ENCODE measurements around the gene EGFR.
A peak's percentile ranks its signal among the peaks of the same experiment; 100 is the strongest.

Gene EGFR

GRCh38 chr7:55061726-55062499 is 43.1 kb downstream of the EGFR start:
- no peak for DNase-seq (ENCODE audit: low read depth in 2 of 2)

DNA sequence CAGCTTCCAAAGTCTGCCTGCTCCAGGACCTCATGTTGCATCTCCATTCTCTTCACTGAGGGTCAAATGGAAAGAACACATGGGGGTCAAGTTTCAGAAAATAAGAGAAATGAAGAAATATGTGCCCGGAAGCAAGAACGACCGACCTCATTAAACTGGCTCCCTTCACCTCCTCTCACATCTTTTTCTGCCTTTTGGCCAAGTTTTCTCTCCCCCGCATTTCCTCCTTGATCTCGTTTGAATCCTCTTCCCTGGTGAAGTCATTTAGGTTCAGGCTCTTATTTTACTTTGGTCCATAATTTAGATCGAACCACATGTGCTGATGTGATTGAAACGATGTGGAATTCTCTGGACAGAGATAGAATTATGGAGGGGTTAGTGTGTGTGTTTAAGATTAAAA is 44.2 kb downstream of the EGFR start:
- no peak for DNase-seq (ENCODE audit: low read depth in 2 of 2)

DNA sequence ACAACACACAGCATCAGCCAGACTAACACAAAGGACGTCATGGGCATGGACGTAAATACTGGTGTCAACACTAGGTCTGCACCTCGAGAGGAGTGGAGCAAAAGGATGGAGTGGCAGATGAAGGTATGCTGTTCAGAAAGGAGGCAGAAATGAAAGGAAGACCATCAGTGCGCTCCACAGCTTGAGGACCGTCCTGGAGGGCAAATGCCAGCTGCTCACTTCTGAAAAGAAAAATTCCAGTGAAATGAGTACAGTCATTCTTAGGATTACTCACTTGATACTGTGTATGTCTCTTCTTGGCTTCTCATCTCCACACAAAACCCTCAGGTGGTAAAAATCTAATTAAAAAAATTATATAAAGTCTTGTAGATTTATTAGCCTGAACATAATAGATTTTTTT is 44.8 kb downstream of the EGFR start:
- no peak for DNase-seq (ENCODE audit: low read depth in 2 of 2)

GRCh38 chr7:55065079-55065478 is 46.3 kb downstream of the EGFR start:
- no peak for DNase-seq (ENCODE audit: low read depth in 2 of 2)

DNA sequence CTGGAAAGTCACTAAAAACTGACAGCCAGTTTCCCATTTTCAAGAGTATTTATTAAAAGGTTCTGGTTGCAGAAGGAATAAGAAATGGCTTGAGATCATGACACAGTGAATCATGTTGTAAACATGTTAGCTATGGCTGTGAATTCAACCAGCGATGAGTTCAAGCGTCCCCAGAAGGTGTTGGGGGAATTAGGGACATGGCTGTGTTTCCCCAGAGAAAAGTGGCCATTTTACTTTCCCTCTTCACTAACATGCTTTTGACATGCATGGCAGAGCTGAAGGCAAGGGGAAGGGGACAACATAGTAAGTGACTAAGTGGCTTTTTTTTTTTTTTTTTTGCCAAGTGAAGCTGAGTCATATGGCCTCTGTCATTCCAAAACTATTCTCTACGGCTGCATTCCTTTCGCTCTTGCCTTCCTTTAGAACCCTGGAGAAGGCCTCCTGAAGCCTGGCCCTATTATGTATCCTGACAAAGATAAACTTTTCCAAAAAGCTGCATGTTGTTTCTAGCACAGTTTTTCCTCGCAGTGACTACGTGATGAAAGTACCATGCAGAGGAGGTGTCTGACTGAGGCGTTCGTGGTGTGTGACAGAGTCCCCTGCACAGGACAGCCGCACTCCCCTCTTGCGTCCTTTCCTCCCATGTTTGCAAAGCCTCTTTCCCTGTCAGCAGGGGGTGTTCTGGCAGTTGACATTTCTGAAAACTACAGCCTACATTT is 46.9 kb downstream of the EGFR start:
- DNase-seq (ENCODE audit: low read depth in 2 of 2): no peak

DNA sequence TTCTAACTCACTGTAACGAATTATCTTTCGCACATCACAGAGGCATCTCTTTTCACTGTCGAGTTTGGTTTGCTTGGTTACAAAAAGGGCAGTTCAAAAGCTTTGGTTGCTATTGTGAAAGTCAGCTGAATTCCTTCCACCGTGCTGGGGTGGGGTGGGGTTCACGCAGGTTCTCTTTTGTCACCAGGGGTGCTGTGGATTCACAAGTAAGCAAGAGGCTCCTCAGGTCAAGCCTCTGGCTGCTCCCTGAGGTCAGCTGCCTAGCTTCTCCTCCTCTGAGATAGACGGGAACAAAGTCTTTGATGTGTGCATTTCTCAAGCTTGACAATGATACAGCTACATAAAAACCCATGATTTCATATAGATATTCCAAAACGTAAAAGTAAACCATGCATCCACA is 47.7 kb downstream of the EGFR start:
- DNase-seq (ENCODE audit: low read depth in 2 of 2): no peak

GRCh38 chr7:55066938-55067337 is 48.1 kb downstream of the EGFR start:
- DNase-seq (ENCODE audit: low read depth in 2 of 2): no peak

- DNase-seq (ENCODE audit: low read depth in 2 of 2): no peak
Observed at GRCh38 chr7:55067748-55068147, 48.9 kb downstream of the EGFR start.

DNA sequence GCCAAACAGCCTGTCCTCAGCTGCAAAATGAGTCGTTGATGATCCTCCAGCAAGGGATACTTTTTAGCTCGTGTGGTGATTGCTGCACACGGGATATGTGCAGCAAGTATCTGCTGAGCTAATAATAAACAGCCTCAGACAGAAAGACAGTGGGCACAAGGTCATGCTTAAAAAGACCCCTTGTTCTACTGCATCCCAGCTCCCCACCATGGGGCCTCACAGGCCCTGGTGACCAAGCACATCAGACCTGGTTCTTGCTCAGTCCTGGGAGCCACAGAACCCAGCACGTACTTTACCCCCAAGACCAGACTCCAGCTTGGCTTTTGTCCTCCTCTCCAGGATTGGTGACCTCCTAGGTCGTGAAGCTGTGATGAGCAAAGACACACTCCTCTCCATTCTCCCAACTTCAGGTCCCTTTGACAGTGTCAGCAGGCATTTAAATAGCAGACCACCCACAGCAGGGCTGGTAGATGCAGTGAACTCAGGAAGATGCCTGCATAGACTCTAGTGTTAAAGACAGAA is 50.5 kb downstream of the EGFR start:
- DNase-seq (ENCODE audit: low read depth in 2 of 2): no peak

GRCh38 chr7:55070271-55070743 is 51.5 kb downstream of the EGFR start:
- no peak for DNase-seq (ENCODE audit: low read depth in 2 of 2)

DNA sequence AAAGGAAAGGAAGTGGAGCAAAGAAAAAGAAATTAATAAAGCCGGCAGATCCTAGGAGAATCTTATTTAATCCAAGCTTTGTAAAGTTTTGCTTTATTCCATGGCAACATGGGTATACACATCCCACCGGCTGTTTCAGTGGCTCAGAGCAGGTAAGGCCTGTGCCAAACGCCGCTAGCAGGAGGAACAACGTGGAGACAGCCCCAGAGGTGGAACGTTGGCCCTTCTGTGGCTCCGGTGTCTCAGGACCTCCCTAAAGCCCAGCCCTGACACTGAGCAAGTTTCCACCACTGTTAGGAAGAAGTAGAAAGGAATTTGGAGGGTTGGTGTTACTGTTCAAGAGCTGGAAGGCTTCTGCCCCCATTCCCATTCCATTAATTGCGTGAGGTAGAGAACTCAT is 52.0 kb downstream of the EGFR start:
- DNase-seq (ENCODE audit: low read depth in 2 of 2): no peak

DNA sequence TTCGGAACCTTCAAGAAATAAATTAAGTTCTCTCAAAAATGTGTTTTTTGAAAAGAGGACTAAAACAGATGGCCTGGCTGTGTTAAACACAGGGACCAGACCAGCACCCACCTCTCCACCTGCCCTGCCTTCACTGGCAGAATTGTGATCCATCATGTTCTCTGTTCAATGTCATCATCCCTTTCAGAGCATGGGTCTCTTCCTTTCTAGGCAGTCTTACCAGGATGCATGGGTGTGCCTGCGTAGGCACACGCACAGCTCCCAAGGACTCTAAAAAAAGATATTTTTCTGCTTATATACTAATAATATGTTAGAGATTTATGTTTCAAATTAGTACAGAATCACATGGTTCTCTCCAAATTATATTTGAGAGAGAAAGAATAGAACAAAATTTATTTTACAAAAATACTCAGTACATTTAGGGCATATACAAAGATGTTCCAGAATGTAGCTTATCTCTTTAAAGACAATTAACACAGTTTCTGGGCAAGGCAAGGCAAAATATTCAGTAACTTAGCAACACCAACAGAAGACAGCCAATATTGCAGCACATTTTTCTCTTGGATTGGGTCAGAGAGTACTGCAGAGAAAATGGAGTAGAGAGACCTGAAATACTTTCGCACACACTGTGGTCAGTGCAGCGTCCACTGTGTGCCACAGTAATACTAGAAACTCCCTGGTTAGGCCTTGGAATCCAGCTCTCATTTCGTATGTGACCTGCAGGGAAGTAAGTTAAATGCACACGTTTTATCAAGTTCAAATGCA is 52.8 kb downstream of the EGFR start:
- no peak for DNase-seq (ENCODE audit: low read depth in 2 of 2)

GRCh38 chr7:55072251-55072650 is 53.4 kb downstream of the EGFR start:
- DNase-seq (ENCODE audit: low read depth in 2 of 2): no peak

- DNase-seq (ENCODE audit: low read depth in 2 of 2): no peak
Observed at GRCh38 chr7:55073051-55073511, 54.3 kb downstream of the EGFR start.

GRCh38 chr7:55073976-55074528 is 55.2 kb downstream of the EGFR start:
- DNase-seq (ENCODE audit: low read depth in 2 of 2): peak in 1 of 2 donors; percentile 5

- no peak for DNase-seq (ENCODE audit: low read depth in 2 of 2)
Observed at GRCh38 chr7:55075464-55076021, 56.7 kb downstream of the EGFR start.

- no peak for DNase-seq (ENCODE audit: low read depth in 2 of 2)
Observed at GRCh38 chr7:55077561-55078410, 59.0 kb downstream of the EGFR start.

DNA sequence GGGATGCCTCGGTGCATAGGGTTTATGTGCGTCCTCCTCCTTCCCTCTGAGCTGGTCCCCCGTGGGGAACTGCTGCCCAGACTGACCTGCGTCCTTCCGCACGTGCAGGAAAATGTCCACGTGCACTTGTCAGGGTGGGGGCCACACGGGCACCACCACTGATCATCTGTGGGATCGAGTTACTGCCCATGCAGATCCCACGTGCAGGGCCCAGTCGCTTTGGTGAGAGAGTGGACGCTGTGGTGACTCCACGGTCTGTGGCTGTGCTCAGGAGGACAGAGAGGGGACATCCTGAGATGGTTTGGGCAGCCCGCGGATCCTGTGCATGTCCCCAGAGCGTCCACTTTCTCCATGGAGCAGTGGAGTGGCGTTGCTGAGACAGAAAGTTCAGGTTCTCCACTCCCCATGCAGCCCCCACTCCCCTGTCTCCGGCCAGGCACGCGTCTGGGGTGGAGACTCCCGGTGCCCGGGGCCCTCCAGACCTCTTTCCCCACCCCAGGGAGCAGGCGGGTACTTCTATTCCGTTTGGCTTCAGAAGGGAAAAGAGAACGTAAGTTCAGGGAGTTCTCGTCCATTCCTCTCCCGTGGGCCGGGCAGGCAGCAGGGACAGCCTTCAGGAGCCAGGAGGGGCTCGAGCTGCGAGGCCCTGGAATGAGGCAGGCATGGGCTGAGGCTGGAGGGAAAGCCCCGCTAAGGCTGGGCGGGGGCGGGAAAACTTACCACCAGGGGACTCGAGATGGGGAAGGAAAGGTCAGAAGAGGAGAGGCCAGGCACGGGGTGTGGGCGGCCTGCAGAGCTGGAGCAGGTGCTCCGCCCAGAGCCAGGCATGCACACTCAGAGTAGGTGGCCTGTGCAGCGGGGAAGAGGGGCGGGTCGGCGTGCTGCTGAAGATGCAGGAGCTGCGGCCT is 59.9 kb downstream of the EGFR start:
- no peak for DNase-seq (ENCODE audit: low read depth in 2 of 2)

GRCh38 chr7:55080000-55080623 is 61.3 kb downstream of the EGFR start:
- DNase-seq (ENCODE audit: low read depth in 2 of 2): no peak

Data from stimulated activated CD8-positive, alpha-beta memory T cell treated with anti-CD3 and anti-CD28 coated beads, Interleukin-7, amount 100 ng/mL, for 4 hours (primary cell).